ENCODE measurements around the gene IL12RB2.

Gene IL12RB2

DNA sequence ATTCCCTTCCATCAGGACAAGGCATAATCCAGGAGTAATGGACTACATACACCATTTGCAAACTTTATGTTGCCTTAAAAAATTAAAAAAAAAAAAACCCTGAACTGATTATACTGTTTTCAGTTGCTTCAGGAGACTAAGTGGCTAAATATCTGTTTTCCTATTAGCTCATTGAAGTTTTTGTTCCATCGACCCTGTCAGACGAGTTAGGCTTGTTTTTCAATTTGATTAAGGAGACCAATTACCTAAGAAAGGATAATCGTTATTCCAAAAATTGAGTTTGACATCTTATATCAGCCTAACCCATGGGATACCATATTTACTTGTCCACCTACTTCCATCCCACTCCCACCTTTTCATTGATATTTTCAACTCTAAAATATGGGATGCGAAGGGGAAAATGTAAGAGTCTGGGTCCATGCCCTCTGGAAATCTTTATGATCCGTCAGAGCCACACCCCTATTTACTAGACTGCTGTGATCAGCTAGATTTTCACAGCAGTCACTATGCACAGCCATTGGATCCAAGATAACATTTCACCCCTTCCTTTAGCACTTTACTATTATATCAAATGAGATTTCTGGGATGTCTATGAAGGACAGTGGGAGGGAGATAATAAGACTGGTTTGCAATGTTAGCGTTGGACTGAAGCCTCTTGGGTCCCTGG is 41.0 kb downstream of the IL12RB2 start:
- DNase-seq (ENCODE audit: low read depth), result no peak

DNA sequence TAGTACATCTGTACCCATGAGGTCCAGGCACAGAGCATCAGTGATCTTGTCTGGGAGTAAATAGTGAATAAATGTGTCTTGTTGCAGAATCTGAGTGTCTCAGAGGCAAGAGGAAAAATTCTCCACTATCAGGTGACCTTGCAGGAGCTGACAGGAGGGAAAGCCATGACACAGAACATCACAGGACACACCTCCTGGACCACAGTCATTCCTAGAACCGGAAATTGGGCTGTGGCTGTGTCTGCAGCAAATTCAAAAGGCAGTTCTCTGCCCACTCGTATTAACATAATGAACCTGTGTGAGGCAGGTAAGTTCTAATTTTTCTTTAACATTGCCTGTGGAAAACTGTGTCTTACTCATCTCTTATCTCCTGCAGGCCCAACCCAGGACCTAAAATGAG is 43.1 kb downstream of the IL12RB2 start:
- no peak for DNase-seq (ENCODE audit: low read depth)

DNA sequence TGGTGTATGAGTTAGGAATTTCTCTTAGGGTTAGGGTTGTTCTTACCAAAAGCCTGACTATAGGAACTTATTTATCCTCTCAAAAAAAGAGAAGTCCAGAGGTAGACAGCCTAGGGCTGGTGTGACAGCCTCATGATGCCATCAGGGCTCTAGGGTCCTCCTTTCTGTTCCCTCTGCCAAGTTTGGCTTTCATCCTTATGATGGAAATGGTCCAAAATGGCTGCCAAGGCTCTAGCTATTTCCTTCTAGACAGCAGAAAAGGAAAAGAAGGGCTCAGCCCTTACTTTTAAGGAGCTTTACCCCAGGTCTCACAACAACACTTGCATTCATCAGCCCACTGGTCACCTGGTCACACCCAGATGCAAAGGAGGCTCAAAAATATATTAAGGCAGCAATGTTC is 44.5 kb downstream of the IL12RB2 start:
- DNase-seq (ENCODE audit: low read depth), result no peak

DNA sequence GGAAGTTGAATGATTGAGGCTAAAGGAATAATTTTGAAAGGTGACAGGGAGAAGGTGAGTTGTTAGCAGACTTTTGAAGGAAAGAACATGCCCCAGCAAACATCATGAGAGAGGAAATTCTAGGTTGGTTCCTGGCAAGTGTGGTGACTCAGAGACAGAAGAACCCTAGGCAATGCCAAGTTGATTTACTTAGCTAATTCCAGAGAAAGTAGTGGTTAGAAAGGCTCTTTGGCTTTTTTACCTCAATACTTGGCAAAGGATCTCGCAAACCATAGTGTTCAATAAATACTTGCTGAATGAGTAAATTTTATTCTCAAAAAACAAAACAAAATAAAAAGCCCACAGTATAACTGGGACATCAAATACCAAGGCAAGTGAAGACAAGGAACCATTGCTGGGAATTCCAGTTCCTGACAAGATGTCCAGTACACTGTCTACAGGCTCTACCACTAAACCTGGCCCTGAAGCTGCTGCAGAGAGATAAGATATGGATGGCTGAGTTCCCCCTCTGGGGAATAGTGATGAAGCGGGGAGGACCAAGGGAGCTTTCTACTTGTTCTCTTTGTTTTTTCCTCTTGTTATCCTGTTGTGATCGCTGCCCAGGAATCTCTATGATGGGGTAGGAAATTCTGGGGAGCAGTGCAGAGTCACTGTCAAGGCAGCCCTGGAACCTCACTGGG is 48.2 kb downstream of the IL12RB2 start:
- DNase-seq (ENCODE audit: low read depth), result peak; percentile 59

GRCh38 chr1:67359592-67359991 is 51.9 kb downstream of the IL12RB2 start:
- DNase-seq (ENCODE audit: low read depth), result no peak

GRCh38 chr1:67361641-67362040 is 54.0 kb downstream of the IL12RB2 start:
- no peak for DNase-seq (ENCODE audit: low read depth)

DNA sequence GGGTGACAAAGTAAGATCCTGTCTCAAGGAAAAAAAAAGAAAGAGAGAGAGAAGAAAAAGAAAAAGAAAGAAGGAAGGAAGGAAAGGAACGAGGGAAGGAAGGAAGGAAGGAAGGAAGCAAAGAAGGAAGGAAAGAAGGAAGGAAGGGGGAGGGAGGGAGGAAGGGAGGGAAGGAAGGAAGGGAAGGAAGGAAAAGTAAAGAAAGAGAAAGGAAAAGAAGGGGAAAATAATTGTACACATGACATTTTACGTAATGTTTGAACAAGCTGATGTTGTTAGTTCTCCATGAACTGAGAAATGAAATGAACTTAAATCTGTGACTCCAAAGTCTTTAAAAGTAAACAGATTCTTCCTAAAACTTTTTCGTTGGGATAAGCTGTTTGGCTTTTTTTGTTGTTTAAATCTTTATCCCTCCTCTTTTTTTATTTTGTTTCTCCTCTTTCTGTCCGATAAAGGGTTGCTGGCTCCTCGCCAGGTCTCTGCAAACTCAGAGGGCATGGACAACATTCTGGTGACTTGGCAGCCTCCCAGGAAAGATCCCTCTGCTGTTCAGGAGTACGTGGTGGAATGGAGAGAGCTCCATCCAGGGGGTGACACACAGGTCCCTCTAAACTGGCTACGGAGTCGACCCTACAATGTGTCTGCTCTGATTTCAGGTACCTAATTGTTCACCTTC is 59.8 kb downstream of the IL12RB2 start:
- DNase-seq (ENCODE audit: low read depth), result peak; percentile 32

GRCh38 chr1:67368046-67368514 is 60.4 kb downstream of the IL12RB2 start:
- DNase-seq (ENCODE audit: low read depth), result no peak

- DNase-seq (ENCODE audit: low read depth), result peak; percentile 65
Measured at GRCh38 chr1:67371043-67371442, 63.4 kb downstream of the IL12RB2 start.

DNA sequence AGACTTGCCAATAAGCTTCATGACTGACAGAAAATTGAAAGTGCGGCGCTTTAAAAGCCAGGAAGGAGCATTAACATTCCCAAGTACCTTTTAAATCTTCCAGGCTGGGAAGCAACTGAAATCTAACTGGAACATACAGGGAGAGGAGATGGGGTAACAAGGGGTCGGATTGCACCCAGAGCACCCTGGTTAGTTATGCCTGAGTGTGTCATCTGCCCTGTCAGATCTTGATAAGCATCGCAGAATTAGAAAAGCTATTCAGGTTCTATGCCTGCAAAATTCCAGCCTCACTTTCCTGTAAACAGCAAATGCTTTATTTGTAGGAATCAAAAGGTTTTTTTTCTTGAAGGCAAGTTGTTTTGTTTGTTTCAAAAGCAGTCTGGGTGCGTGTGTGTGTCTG is 64.0 kb downstream of the IL12RB2 start:
- DNase-seq (ENCODE audit: low read depth), result peak; percentile 84

- DNase-seq (ENCODE audit: low read depth), result peak; percentile 77
Measured at GRCh38 chr1:67372136-67372535, 64.5 kb downstream of the IL12RB2 start.

GRCh38 chr1:67372898-67373297 is 65.2 kb downstream of the IL12RB2 start:
- DNase-seq (ENCODE audit: low read depth), result no peak

DNA sequence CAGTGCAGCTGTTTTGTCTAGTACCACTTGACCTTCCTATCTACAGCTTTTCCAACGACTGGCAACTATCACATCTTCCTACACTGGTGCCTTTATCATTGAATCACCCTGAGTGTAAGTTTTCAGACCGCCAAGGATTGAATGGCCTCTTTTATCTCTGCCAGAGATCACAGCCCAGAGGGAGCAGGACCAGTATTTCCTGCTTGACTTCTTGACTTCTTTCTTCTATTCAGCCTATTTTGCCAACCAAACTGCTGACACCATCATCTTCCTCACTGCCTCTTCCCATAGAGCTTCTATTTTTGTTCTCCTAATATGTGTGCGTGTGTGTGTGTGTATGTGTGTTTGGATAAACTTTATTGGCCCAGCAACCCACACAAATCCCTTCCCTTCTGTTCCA is 68.7 kb downstream of the IL12RB2 start:
- DNase-seq (ENCODE audit: low read depth), result no peak

DNA sequence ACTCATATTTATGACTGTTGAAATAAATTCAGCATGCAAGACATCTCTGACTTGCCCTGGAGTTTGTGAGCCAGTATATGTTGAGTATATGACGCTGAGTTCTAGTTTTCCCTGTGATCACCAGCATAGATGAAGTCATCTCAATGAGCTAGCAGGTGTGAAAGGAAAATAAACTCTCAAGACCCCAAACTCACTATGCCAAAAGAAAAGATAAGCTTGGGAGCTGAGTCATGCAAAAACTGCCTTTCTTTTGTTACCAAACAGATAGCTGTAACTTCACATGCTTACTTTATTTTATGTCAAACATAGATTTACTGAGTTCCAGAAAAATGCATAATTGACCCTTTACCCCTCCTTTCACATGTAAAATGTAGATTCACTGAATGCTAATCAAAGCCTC is 69.6 kb downstream of the IL12RB2 start:
- no peak for DNase-seq (ENCODE audit: low read depth)

DNA sequence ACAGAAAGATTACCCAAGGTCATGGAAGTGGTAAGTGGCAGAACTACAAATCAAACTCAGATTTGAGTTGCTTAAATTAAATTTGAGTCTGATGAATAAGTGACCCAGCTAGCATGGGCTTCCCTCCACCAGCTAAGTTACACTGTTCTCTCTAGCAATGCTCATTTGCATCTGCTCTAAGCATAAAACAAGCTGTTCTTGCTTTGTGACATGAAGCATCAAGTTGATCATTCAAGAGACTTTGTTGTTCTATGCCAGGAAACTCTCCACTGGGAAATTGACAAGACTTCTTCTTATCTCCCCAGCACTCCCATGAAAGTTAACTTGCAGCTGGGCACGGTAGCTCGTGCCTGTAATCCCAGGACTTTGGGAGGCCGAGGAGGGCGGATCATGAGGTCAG is 73.5 kb downstream of the IL12RB2 start:
- no peak for DNase-seq (ENCODE audit: low read depth)

DNA sequence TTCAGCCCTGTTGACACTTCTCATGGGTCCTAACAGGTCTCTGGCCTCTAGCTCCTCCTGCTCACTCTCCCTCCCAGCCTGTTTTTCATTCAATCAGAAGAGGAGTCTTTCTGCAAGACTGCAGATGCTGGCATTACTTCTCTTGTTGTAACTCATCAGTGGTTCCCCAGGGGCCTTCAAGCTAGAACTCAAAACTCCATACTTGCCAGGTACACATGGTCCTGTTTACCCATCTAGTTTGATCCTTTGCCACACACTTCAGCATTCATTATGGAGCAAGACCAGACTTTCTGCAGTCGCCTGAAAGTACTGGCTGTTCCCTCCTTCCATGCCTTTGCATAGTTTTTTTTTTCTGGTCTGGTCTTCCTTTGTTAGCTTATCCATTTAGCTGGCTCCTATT is 74.6 kb downstream of the IL12RB2 start:
- no peak for DNase-seq (ENCODE audit: low read depth)

DNA sequence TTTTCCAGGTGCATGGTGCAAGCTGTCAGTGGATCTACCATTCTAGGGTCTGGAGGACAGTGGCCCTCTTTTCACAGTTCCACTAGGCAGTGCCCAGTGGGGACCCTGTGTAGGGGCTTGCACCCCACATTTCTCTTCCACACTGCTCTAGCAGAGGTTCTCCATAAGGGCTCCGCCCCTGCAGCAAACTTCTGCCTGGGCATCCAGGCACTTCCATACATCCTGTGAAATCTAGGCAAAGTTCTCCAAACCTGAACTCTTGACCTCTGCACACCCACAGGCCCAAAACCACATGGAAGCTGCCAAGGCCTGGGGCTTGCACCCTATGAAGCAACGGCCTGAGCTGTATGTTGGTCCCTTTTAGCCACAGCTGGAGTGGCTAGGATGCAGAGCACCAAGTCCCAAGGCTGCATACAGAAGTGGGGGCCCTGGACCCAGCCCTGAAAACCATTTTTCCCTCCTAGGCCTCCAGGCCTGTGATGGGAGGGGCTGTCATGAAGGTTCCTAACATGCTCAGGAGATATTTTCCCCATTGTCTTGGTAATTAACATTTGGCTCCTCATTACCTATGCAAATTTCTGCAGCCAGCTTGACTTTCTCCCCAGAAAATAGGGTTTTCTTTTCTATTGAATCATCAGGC is 76.4 kb downstream of the IL12RB2 start:
- DNase-seq (ENCODE audit: low read depth), result no peak

GRCh38 chr1:67390041-67390887 is 82.6 kb downstream of the IL12RB2 start:
- peak; percentile 56 for DNase-seq (ENCODE audit: low read depth)

GRCh38 chr1:67393240-67393639 is 85.6 kb downstream of the IL12RB2 start:
- DNase-seq (ENCODE audit: low read depth), result no peak

- DNase-seq (ENCODE audit: low read depth), result no peak
Measured at GRCh38 chr1:67393737-67394136, 86.1 kb downstream of the IL12RB2 start.

- DNase-seq (ENCODE audit: low read depth), result no peak
Measured at GRCh38 chr1:67394548-67394947, 86.9 kb downstream of the IL12RB2 start.

Measured in amniotic epithelial cell (primary cell).